22Rv1 (cell line): ENCODE results near the gene CD247.

Source experiments
- ZFX ChIP-seq: fragments of 450-650 bp; IDR thresholded peaks from 2 replicates; pipeline ENCODE4 v1.6.1; 2017; ENCODE audit warnings: antibody characterized with exemption, borderline replicate concordance
- TF ChIP-seq, protein P1 (sequence below): fragments of 450-650 bp; IDR thresholded peaks from 2 replicates; pipeline ENCODE4 v1.5.1; 2017; ENCODE audit warnings: mild to moderate bottlenecking

- TF ChIP-seq, protein P1, sequence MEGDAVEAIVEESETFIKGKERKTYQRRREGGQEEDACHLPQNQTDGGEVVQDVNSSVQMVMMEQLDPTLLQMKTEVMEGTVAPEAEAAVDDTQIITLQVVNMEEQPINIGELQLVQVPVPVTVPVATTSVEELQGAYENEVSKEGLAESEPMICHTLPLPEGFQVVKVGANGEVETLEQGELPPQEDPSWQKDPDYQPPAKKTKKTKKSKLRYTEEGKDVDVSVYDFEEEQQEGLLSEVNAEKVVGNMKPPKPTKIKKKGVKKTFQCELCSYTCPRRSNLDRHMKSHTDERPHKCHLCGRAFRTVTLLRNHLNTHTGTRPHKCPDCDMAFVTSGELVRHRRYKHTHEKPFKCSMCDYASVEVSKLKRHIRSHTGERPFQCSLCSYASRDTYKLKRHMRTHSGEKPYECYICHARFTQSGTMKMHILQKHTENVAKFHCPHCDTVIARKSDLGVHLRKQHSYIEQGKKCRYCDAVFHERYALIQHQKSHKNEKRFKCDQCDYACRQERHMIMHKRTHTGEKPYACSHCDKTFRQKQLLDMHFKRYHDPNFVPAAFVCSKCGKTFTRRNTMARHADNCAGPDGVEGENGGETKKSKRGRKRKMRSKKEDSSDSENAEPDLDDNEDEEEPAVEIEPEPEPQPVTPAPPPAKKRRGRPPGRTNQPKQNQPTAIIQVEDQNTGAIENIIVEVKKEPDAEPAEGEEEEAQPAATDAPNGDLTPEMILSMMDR = no peak
- TF ChIP-seq ZFX = no peak
Measured at GRCh38 chr1:167469280-167469965, 48.9 kb downstream of the CD247 start.
